Measurements from ENCODE around the gene MACF1.

MACF1 gene

GRCh38 chr1:39322431-39322830, 117.9 kb downstream of the MACF1 start:
- Histone ChIP-seq H3K27ac (no peak overlapping the region), H3K4me3 (no peak overlapping the region)
- DNase-seq (ENCODE audit: low spot score) = no peak
- no peak for TF ChIP-seq CTCF (IDR thresholded peaks at IDR 0.05)

- TF ChIP-seq CTCF (IDR thresholded peaks at IDR 0.05) = no peak
- H3K4me3 ChIP-seq = no peak overlapping the region
- DNase-seq (ENCODE audit: low spot score) = no peak
- H3K27ac ChIP-seq = no peak overlapping the region
These were observed 120.4 kb downstream of the MACF1 start for GRCh38 chr1:39324888-39325287.

DNA sequence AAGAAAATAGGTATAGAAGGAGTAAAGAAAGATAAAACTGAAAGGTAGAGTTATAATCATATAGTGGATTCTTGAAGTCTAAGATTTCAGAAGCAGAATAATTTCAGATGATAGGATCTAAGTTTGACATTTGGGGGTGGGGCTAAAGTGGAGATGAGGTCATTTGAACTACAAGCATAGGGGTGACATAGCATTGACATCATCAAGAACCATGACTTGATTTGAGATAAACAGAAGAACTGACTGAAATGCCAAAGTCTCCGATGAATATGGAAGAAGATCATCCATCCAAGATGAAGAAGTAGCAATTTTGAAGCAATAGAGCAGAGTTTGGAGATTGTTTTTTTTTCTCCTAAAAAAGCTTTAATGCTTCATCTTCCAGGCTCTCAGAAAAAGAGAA, 122.3 kb downstream of the MACF1 start:
- DNase-seq (ENCODE audit: low spot score) = no peak
- peak overlapping the region in 1 of 2 donors; percentile 39 for H3K27ac ChIP-seq
- no peak overlapping the region for H3K4me3 ChIP-seq
- TF ChIP-seq CTCF (IDR thresholded peaks at IDR 0.05) = no peak

GRCh38 chr1:39328095-39328494, 123.6 kb downstream of the MACF1 start:
- no peak for TF ChIP-seq CTCF (IDR thresholded peaks at IDR 0.05)
- Histone ChIP-seq H3K27ac (peak overlapping the region; percentile 39 to 55), H3K4me3 (peak overlapping the region; percentile 46)
- DNase-seq (ENCODE audit: low spot score) = no peak

DNA sequence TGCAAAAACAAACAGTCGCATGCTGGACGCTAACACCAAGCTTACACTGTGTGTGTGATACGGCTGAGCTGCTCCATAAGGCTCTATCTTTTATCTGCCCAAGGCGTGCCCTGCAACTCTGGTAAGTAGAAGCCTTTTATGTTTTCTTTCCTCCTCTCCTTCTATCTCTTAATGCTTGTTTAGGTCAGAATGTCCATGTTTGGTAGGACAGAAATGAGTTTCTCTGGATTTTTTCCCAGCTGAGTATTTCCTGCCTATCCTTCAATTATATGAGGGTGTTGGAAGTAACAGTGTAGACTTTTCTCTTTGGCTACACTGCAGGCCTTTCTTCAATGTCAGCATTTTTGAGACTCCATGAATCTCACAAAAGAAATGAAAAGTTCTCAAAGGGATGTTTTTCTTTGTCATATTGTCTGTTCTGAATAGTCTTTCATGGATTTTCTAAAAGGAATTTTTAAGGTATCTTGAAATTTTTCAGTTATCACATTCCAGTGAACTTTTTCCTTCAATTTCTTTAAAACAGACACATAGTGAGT, 124.2 kb downstream of the MACF1 start:
- H3K27ac ChIP-seq = peak overlapping the region; percentile 39 to 55
- no peak for DNase-seq (ENCODE audit: low spot score)
- peak overlapping the region; percentile 46 for H3K4me3 ChIP-seq
- no peak for TF ChIP-seq CTCF (IDR thresholded peaks at IDR 0.05)

DNA sequence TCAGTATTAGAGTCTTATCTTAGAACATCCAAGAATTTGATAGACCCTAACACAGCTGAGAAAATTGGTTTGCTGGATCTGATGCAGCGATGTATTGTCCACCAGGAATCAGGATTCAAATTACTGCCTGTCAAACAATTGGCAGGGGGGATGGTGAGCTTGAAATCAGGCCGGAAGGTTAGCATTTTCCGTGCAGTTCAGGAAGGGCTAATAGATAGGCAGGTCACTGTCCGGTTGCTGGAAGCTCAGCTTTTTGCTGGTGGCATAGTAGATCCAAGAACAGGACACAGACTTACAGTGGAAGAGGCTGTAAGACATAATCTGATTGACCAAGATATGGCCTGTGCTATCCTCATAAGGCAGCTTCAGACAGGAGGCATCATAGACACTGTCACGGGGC, 127.2 kb downstream of the MACF1 start:
- H3K4me3 ChIP-seq = no peak overlapping the region
- H3K27ac ChIP-seq = no peak overlapping the region
- DNase-seq (ENCODE audit: low spot score) = no peak
- TF ChIP-seq CTCF (IDR thresholded peaks at IDR 0.05) = no peak

DNA sequence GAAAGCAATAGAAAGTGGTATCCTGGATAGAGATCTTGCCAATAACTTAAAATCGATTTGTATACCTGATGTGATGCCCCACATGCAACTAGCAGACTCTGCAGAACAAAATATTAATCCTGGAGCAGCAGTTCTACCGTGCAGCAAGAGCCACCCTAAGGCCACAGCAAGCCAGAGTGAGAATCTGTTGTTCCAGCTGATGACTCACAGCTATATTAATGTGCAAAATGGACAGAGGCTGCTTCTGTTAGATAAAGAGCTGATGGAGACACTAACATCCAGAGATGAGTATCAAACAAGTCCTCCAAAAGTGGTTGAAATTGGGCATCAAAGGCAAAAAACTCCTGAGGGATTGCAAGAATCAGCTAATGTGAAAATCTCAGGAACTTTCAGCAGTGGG, 127.8 kb downstream of the MACF1 start:
- no peak for TF ChIP-seq CTCF (IDR thresholded peaks at IDR 0.05)
- no peak overlapping the region for H3K27ac ChIP-seq
- H3K4me3 ChIP-seq = no peak overlapping the region
- DNase-seq (ENCODE audit: low spot score) = no peak
